Upper lobe of left lung (tissue), 6 donors: ENCODE results near the gene AP2S1. TPM values are rescaled to one million over a fixed set of nuclear protein-coding genes. Genes with fewer than 3 reads are reported as not detected.

ENCODE experiments used
- ATAC-seq, 2 donors: fragments of 200-7000 bp; cut with Tn5 transposase; one replicate each; pipeline ENCODE4 v1.9.1; 2022; ENCODE audit warnings: mild to moderate bottlenecking in 2 of 2, moderate library complexity in 2 of 2; ENCODE audit not compliant: low FRiP score in 2 of 2
- DNase-seq, 2 donors: peaks; one replicate each; pipeline ENCODE4 v3.0.0-alpha.2; 2019 to 2020
- H3K27ac ChIP-seq, 4 donors: fragments of 200-600 bp; sonication (generic); one replicate each; pipeline ENCODE4 v1.5.1; 2016 to 2019
- H3K27me3 ChIP-seq, 4 donors: fragments of 200-600 bp; sonication (generic); one replicate each; pipeline ENCODE4 v1.5.1; 2017 to 2019
- H3K36me3 ChIP-seq, 4 donors: fragments of 200-600 bp; sonication (generic); one replicate each; pipeline ENCODE4 v1.5.1; 2016 to 2019
- H3K4me1 ChIP-seq, 4 donors: fragments of 200-600 bp; sonication (generic); one replicate each; pipeline ENCODE4 v1.5.1; 2018 to 2019
- H3K4me3 ChIP-seq, 4 donors: fragments of 200-600 bp; sonication (generic); one replicate each; pipeline ENCODE4 v1.5.1; 2017 to 2019; ENCODE audit warnings: mild to moderate bottlenecking in 2 of 4, moderate library complexity in 1 of 4
- H3K9me3 ChIP-seq, 4 donors: fragments of 200-600 bp; sonication (generic); one replicate each; pipeline ENCODE4 v1.5.1; 2018 to 2019
- EP300 ChIP-seq, 4 donors: sonication (generic); formaldehyde crosslinking; IDR thresholded peaks; one replicate each; pipeline ENCODE4 v1.5.1; 2017; ENCODE audit warnings: antibody characterized with exemption in 4 of 4, control low read depth in 2 of 4
- POLR2A ChIP-seq, 4 donors: fragments of 450-650 bp; IDR thresholded peaks; one replicate each; pipeline ENCODE4 v1.5.1; 2016 to 2017; ENCODE audit warnings: antibody characterized with exemption in 4 of 4, mild to moderate bottlenecking in 2 of 4
- POLR2AphosphoS5 ChIP-seq, 2 donors: sonication (generic); formaldehyde crosslinking; IDR thresholded peaks; one replicate each; pipeline ENCODE4 v1.5.1; 2017; ENCODE audit warnings: antibody characterized with exemption in 2 of 2
- WGBS, 2 donors: methylation state at CpG; one replicate each; pipeline ENCODE4 v1.1.5; 2017 to 2018; 5-methylcytosine and 5-hydroxymethylcytosine counted together
- total RNA-seq, 6 donors: library from RNA; depleted of rRNA in 4 of 6; stranded (reverse); fragments of >200 nt in 4 of 6; gene quantifications; one replicate each; pipeline versions ENCODE4 v1.1.0 to v1.2.1, GENCODE V29; 2016 to 2021
- TF ChIP-seq, protein P1 (sequence below), 6 experiments: fragments of 450-650 bp in 4 of 6; fragments of 200-600 bp in 2 of 6; sonication (generic) in 2 of 6; IDR thresholded peaks; one replicate each; pipeline ENCODE4 v1.5.1; 2016 to 2019; ENCODE audit warnings: antibody characterized with exemption in 6 of 6
- donor health status: DM: no; HTN: no; CAD: no; lungs with moderate emphysema.
- donor health status: DM: no; HTN: yes; CAD: no; lungs with severe emphysema.

Gene AP2S1
- total RNA-seq, 6 donors from 2014 or later: 59.7 to 149 (median 113) TPM

DNA sequence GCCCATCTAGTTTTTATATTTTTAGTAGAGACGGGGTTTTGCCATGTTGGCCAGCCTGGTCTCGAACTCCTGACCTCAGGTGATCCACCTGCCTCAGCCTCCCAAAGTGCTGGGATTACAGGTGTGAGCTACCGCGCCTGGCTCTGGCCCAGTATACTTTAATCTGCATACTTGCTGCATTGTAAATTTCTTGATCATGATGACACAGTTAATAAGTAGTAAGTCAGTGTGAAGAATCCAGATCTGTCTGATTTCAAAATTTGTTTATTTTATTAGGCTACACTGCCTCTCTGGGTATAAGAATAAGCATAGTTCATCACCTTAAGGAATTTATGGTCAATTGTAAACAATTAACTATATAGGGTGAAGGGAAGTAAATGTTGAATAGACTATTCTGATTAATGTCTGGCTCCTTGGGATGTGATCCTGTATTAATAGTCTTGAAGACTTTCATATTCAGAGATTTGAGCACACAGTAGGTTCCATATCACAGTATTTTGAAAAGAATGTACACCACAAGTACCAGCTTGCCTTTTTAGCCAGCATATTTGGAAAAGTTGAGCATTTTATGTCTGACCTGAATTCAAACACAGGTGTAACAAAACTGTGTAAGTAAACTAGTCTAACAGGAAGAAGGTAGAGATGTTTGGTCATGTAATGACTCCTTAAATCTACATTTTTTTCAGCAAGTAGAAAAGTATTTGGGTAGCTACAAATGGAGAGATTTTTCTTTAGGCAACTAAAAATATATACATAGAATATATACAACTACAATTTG, 17.6 kb upstream of the AP2S1 start:
- DNase-seq (no peak), ATAC-seq (no peak)
- Histone ChIP-seq H3K36me3 (no peaks in the 10 kb centered on the region), H3K27ac (peak overlapping the region in 2 of 4 donors; percentile 51 to 60), H3K4me3 (no peak overlapping the region), H3K9me3 (no peaks in the 10 kb centered on the region), H3K4me1 (peaks cover 40 to 55% (median 50%) of the 10 kb centered on the region in 4 donors), H3K27me3 (no peaks in the 10 kb centered on the region)
- whole genome bisulfite sequencing, 2 donors: 89 to 93% methylated on average over 4 of the region's 4 CpGs
- TF ChIP-seq POLR2A (IDR thresholded peaks at IDR 0.05) (no peak), EP300 (IDR thresholded peaks at IDR 0.05) (no peak), POLR2AphosphoS5 (IDR thresholded peaks at IDR 0.05) (no peak)
- TF ChIP-seq, protein P1, sequence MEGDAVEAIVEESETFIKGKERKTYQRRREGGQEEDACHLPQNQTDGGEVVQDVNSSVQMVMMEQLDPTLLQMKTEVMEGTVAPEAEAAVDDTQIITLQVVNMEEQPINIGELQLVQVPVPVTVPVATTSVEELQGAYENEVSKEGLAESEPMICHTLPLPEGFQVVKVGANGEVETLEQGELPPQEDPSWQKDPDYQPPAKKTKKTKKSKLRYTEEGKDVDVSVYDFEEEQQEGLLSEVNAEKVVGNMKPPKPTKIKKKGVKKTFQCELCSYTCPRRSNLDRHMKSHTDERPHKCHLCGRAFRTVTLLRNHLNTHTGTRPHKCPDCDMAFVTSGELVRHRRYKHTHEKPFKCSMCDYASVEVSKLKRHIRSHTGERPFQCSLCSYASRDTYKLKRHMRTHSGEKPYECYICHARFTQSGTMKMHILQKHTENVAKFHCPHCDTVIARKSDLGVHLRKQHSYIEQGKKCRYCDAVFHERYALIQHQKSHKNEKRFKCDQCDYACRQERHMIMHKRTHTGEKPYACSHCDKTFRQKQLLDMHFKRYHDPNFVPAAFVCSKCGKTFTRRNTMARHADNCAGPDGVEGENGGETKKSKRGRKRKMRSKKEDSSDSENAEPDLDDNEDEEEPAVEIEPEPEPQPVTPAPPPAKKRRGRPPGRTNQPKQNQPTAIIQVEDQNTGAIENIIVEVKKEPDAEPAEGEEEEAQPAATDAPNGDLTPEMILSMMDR (IDR thresholded peaks at IDR 0.05): no peak

DNA sequence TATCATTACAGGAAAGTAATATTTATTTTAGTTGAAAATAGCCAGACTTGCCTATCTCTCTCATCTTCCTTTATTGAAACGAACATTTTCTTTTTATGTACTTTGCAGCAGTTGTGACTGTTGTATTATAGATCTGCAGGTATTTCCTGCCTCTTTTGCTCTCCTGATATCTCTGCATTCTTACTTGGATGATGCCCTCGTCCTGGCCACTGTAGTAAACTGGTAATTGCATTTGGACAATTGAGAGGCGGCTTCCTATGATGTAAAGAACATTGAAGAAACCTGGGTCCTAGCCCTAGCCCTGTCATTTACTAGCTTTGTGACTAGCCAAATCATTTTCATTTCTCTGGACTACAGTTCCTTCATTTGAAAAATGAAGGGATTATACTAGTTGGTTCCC, 16.5 kb upstream of the AP2S1 start:
- ATAC-seq: no peak
- 46 to 51% methylated on average over 3 of the region's 3 CpGs for WGBS, 2 donors
- H3K27ac ChIP-seq: peak overlapping the region in 3 of 4 donors; percentile 6 to 60 (median 58)

DNA sequence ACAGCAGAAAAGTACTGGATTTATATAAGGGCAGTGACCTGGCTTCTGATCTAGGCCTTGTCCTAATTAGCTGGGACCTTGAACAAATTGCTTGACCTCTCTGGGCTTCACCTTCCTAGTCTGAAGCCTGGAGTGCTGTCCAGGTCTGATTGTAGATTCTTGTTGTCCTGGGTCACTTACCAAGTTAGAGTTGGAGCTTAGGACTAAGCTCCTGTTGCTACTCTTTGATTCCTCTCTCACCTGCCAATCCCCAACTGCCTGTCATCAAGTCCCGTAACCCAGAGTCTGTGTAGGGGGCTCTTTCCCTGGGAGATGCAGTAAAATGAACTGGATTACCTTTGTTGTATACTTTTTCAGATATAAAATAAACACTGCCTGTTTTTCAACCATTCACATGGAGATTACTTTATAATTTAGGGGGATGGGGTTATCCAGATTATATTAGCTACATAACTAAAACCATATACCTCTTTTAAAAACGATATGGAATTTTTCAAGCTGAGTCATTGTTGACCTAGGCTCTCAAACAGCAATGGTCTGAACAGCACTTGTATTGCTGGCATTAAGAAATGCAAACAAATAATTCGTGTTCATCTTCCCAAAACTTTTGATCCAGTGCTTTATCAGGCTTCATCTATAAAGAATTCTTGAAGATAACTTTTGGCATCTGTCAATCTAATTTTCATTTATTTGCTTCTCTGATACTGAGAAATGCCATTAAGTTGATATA, 15.9 kb upstream of the AP2S1 start:
- H3K4me1 ChIP-seq: peaks cover 55 to 72% (median 65%) of the 10 kb centered on the region in 4 donors
- no peak for DNase-seq
- WGBS, 2 donors: 32 to 39% methylated on average over 3 of the region's 3 CpGs

More for the DNA sequence above, 16.5 kb upstream of the AP2S1 start:
- Histone ChIP-seq H3K36me3 (no peaks in the 10 kb centered on the region), H3K27me3 (no peaks in the 10 kb centered on the region), H3K4me3 (no peak overlapping the region), H3K9me3 (no peaks in the 10 kb centered on the region), H3K4me1 (peaks cover 51 to 66% (median 60%) of the 10 kb centered on the region in 4 donors)
- TF ChIP-seq EP300 (IDR thresholded peaks at IDR 0.05) (no peak), POLR2AphosphoS5 (IDR thresholded peaks at IDR 0.05) (no peak), POLR2A (IDR thresholded peaks at IDR 0.05) (no peak)
- TF ChIP-seq, protein P1 (IDR thresholded peaks at IDR 0.05): no peak
- DNase-seq: no peak

DNA sequence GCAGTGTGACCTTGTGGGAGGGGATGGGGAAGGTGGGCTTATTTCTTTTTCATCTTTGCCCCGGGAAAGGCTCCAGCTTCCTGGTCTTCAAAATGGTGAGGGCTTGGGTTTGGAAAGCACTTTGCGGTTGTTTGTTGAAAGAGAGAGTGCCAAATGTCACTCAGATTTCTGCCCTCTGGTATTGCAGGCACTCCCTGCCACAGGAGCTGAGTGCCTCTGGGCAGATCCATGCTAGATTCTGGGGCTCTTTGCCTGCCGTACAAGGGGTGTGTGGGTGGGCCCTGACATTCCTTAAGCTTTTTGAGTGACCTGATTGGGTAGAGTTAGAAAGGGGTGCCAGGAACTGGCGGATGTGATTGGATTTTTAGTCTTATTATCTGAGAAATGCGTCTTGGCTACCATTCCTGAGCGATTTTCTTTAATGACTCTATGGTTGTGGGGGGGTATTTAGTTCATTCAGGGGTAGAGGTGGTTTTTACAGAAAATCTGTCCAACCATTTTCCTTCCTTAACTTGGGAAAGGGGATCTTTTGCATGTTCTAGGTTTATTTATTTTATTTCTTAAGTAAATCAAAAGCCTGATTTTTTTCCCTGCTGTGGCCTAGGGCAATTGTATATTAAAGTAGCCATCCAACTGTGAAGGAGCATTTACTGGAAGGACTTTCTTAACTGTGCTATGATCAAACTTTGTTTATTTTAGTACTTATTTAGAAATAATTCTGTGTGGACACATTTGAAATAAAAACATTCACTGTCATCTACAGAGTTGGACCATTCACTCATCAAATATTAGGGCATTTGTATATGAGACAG, 13.4 kb upstream of the AP2S1 start:
- no peaks in the 10 kb centered on the region for H3K9me3 ChIP-seq
- peak overlapping the region in 3 of 4 donors; percentile 73 to 87 (median 83) for H3K4me3 ChIP-seq
- no peaks in the 10 kb centered on the region for H3K36me3 ChIP-seq
- peaks cover 60 to 84% (median 72%) of the 10 kb centered on the region in 4 donors for H3K4me1 ChIP-seq
- 34 to 38% methylated on average over 5 to 6 of the region's 6 CpGs for WGBS, 2 donors
- ATAC-seq: peak in 1 of 2 donors; percentile 74
- no peaks in the 10 kb centered on the region for H3K27me3 ChIP-seq
- DNase-seq: peak in 1 of 2 donors; percentile 79
- peak overlapping the region; percentile 65 to 96 (median 93) for H3K27ac ChIP-seq
- TF ChIP-seq POLR2A (IDR thresholded peaks at IDR 0.05) (peak in 1 of 4 donors; percentile 18), EP300 (IDR thresholded peaks at IDR 0.05) (no peak), POLR2AphosphoS5 (IDR thresholded peaks at IDR 0.05) (no peak)
- TF ChIP-seq, protein P1 (IDR thresholded peaks at IDR 0.05): no peak

More for the DNA sequence above, 15.9 kb upstream of the AP2S1 start:
- Histone ChIP-seq H3K27me3 (no peaks in the 10 kb centered on the region), H3K36me3 (no peaks in the 10 kb centered on the region), H3K4me3 (no peak overlapping the region), H3K27ac (peak overlapping the region; percentile 47 to 60 (median 54)), H3K9me3 (no peaks in the 10 kb centered on the region)
- TF ChIP-seq POLR2AphosphoS5 (IDR thresholded peaks at IDR 0.05) (no peak), POLR2A (IDR thresholded peaks at IDR 0.05) (no peak), EP300 (IDR thresholded peaks at IDR 0.05) (no peak)
- TF ChIP-seq, protein P1 (IDR thresholded peaks at IDR 0.05): no peak
- no peak for ATAC-seq
